Thyroid gland (tissue), 4 donors: ENCODE data around the gene JAM2. TPM values are rescaled to one million over a fixed set of nuclear protein-coding genes. Genes with fewer than 3 reads are reported as not detected.

ENCODE experiments used
- DNase-seq, 2 donors: peaks; one replicate each; pipeline ENCODE4 v3.0.0-alpha.2; 2019
- H3K27ac ChIP-seq, 3 donors: fragments of 200-600 bp; sonication (generic); 1 replicate in 2 of 3; 2 replicates in 1 of 3; pipeline ENCODE4 v1.5.1; 2016 to 2019; ENCODE audit warnings: mild to moderate bottlenecking in 1 of 3, moderate library complexity in 1 of 3
- H3K27me3 ChIP-seq: fragments of 200-600 bp; sonication (generic); one replicate; pipeline ENCODE4 v1.5.1; 2019
- H3K36me3 ChIP-seq, 2 donors: fragments of 200-600 bp; sonication (generic); one replicate each; pipeline ENCODE4 v1.5.1; 2016 to 2019
- H3K4me1 ChIP-seq, 2 donors: fragments of 200-600 bp; sonication (generic); one replicate each; pipeline ENCODE4 v1.5.1; 2017 to 2019
- H3K4me3 ChIP-seq, 3 donors: fragments of 200-600 bp; sonication (generic); replicated peaks in 1 of 3; 1 replicate in 2 of 3; 2 replicates in 1 of 3; pipeline ENCODE4 v1.5.1; 2016; ENCODE audit warnings: mild to moderate bottlenecking in 1 of 3
- H3K9me3 ChIP-seq: fragments of 200-600 bp; sonication (generic); one replicate; pipeline ENCODE4 v1.5.1; 2017
- POLR2A ChIP-seq, 2 donors: fragments of 450-650 bp; IDR thresholded peaks; one replicate each; pipeline ENCODE4 v1.6.1; 2017; ENCODE audit warnings: antibody characterized with exemption in 2 of 2, mild to moderate bottlenecking in 2 of 2, moderate library complexity in 1 of 2
- WGBS, 2 donors: methylation state at CpG; one replicate each; pipeline ENCODE4 v1.1.5; 2017; 5-methylcytosine and 5-hydroxymethylcytosine counted together
- intact Hi-C: fragments of 100-400 bp; cut with DNase I; formaldehyde crosslinking; loops from one replicate; pipeline ENCODE4 v1.15.1; 2023
- total RNA-seq, 4 donors: library from RNA; depleted of rRNA; stranded (reverse); fragments of >200 nt; gene quantifications; one replicate each; pipeline ENCODE4 v1.2.3, GENCODE V29; 2016
- TF ChIP-seq, protein P1 (sequence below), 6 experiments: fragments of 200-600 bp in 3 of 6; fragments of 450-650 bp in 3 of 6; sonication (generic) in 3 of 6; IDR thresholded peaks; one replicate each; pipeline ENCODE4 v1.5.1; 2016 to 2019; ENCODE audit warnings: antibody characterized with exemption in 6 of 6, mild to moderate bottlenecking in 2 of 6, inconsistent platforms in 1 of 6, moderate library complexity in 1 of 6

Gene JAM2
- total RNA-seq, 4 donors from 2014 or later, result 4.5 to 10.5 (median 7.3) TPM

DNA sequence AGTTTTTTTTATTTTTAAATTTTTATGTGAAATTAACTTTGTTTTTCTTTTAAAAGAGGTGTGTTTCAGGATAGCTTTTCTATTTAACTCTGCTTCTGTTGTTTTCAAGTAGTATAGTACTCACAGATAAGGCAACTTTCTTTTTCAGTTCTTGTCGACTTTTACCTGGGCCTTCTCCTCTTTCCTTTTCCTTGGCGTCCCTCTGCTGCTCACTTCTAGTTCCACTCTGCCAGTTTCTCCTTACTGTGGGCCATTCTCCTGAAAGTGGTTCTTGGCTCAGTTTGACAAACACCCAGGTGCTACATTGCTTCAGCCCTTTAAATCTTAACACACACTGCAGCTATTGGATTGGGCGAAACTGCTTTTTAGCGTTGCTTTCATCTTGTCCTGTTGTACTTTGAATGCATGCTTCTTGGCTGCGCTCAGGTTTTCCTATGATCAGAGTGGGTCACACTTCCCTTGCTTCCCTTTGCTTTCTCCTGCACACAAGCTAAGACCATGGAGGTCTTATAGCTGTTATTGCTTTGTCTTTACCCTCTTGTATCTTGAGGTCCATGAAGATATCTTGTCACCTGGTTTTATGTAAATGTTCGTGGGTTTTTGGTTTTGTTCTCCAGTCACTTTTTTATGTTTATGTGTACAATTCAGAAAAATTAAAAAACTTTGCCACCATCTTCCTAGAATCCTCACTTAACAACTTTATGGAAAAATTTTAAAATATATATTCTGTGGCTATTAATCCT lies 117.3 kb downstream of the JAM2 start:
- DNase-seq, result peak in 1 of 2 donors; percentile 14
- no peak for TF ChIP-seq POLR2A (IDR thresholded peaks at IDR 0.05)
- TF ChIP-seq, protein P1, sequence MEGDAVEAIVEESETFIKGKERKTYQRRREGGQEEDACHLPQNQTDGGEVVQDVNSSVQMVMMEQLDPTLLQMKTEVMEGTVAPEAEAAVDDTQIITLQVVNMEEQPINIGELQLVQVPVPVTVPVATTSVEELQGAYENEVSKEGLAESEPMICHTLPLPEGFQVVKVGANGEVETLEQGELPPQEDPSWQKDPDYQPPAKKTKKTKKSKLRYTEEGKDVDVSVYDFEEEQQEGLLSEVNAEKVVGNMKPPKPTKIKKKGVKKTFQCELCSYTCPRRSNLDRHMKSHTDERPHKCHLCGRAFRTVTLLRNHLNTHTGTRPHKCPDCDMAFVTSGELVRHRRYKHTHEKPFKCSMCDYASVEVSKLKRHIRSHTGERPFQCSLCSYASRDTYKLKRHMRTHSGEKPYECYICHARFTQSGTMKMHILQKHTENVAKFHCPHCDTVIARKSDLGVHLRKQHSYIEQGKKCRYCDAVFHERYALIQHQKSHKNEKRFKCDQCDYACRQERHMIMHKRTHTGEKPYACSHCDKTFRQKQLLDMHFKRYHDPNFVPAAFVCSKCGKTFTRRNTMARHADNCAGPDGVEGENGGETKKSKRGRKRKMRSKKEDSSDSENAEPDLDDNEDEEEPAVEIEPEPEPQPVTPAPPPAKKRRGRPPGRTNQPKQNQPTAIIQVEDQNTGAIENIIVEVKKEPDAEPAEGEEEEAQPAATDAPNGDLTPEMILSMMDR (IDR thresholded peaks at IDR 0.05), result no peak
- WGBS, 2 donors, result 63 to 69% methylated on average over 6 of the region's 6 CpGs
- intact Hi-C loops, result no loop called here
- H3K9me3 ChIP-seq, result no peaks in the 10 kb centered on the region
- H3K27me3 ChIP-seq, result no peaks in the 10 kb centered on the region
- H3K4me1 ChIP-seq, result peaks cover 0 to 4% of the 10 kb centered on the region in 2 donors
- no peak overlapping the region for H3K4me3 ChIP-seq
- peak overlapping the region; percentile 1 to 32 (median 30) for H3K27ac ChIP-seq
- H3K36me3 ChIP-seq, result peaks cover 22% of the 10 kb centered on the region in 2 donors

DNA sequence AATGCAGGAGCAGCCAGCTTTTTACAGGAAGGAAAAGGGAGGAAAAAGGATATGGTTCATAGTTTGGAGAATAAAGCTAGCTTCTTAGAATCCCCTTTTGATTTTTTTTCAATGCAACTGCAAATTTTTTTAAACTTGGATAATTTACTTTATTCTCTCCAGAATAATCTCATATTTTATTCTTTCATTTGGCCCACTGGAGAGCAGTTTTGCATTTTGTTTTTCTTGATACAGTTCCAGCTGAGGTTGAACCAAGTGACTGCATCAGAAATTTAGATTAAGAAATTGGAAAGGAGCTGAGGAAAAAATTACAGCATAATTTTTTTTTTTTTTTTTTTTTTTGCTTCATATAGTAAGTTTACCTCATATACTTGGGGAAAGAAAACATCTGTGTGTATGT lies 118.5 kb downstream of the JAM2 start:
- peaks cover 0 to 4% of the 10 kb centered on the region in 2 donors for H3K4me1 ChIP-seq
- peaks cover 18 to 25% of the 10 kb centered on the region in 2 donors for H3K36me3 ChIP-seq
- no peak for DNase-seq
- H3K4me3 ChIP-seq, result no peak overlapping the region
- no peak for TF ChIP-seq POLR2A (IDR thresholded peaks at IDR 0.05)
- TF ChIP-seq, protein P1 (IDR thresholded peaks at IDR 0.05), result no peak
- H3K27me3 ChIP-seq, result no peaks in the 10 kb centered on the region
- H3K9me3 ChIP-seq, result no peaks in the 10 kb centered on the region
- intact Hi-C loops, result no loop called here
- H3K27ac ChIP-seq, result no peak overlapping the region

DNA sequence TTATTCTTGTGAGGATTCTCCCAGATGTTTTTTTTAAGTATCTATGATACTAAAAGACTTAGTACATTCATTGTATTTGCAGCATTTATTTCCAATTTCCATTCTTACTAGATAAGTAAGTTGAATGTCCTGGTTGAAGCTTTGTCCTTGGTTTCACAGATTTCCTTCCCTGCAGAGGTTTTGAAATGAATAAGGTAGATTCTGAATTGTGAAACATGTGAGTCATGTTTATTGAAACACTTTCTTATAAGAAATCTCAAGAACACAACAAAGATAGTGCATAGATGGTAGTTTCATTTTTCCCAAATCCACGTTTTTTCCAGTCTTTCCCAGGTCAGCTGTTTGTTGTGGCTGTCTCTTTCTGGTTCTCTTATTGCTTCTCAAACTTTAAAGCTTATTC lies 120.5 kb downstream of the JAM2 start:
- WGBS, 2 donors, result 87 to 88% methylated on average over 1 of the region's 1 CpG

DNA sequence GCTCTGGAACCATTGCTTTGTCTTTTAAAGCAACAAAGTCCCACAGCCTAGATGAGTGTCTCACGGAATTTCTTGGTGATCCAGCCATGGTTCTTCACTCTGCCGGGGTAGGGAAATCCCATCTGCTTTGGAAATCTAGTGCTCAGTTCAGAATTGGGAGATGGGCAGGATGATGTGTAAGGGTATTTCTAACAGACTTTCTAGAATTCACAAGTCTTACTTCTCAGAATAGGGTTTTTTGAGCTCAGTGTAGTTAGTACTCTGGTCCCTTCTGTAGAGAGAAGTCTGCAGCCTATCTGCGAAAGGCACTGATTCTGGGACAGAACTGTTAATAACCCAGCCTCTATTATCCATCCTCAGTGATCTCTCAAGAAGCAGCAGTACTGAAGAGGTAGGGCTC lies 121.0 kb downstream of the JAM2 start:
- Histone ChIP-seq H3K4me3 (no peak overlapping the region), H3K27me3 (no peaks in the 10 kb centered on the region), H3K27ac (no peak overlapping the region), H3K9me3 (no peaks in the 10 kb centered on the region), H3K36me3 (peaks cover 21 to 45% of the 10 kb centered on the region in 2 donors), H3K4me1 (peaks cover 0 to 4% of the 10 kb centered on the region in 2 donors)
- WGBS, 2 donors, result 96 to 99% methylated on average over 3 of the region's 3 CpGs
- no peak for TF ChIP-seq POLR2A (IDR thresholded peaks at IDR 0.05)
- TF ChIP-seq, protein P1 (IDR thresholded peaks at IDR 0.05), result no peak
- DNase-seq, result no peak
- intact Hi-C loops, result no loop called here

More for the DNA sequence above, 120.5 kb downstream of the JAM2 start:
- peaks cover 0 to 4% of the 10 kb centered on the region in 2 donors for H3K4me1 ChIP-seq
- peaks cover 18 to 43% of the 10 kb centered on the region in 2 donors for H3K36me3 ChIP-seq
- intact Hi-C loops, result no loop called here
- no peak overlapping the region for H3K27ac ChIP-seq
- no peaks in the 10 kb centered on the region for H3K27me3 ChIP-seq
- no peak for DNase-seq
- H3K4me3 ChIP-seq, result no peak overlapping the region
- TF ChIP-seq POLR2A (IDR thresholded peaks at IDR 0.05), result no peak
- TF ChIP-seq, protein P1 (IDR thresholded peaks at IDR 0.05), result no peak
- no peaks in the 10 kb centered on the region for H3K9me3 ChIP-seq

DNA sequence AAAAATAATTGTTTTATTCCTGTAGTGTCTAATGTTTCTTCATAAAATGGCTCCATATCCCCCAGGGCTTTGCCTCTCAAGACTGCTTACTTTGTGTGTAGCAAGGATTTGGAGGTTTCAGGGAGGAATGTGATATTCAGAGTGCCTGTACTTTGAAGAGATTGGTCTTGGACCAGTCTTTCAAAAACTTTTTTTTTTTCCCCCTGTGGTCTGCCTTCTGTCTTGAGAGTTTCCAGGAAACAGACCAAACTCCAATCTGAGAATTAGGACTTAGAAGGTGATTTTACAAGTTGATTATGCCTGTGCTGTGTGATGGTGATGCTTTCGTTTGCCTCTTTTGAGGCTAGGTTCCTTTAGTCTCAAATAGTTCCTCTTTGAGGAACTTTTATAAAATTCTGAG lies 121.6 kb downstream of the JAM2 start:
- Histone ChIP-seq H3K36me3 (peaks cover 25 to 46% of the 10 kb centered on the region in 2 donors), H3K4me3 (no peak overlapping the region), H3K27ac (no peak overlapping the region), H3K4me1 (peaks cover 0 to 4% of the 10 kb centered on the region in 2 donors), H3K27me3 (no peaks in the 10 kb centered on the region), H3K9me3 (no peaks in the 10 kb centered on the region)
- intact Hi-C loops, result no loop called here
- TF ChIP-seq, protein P1 (IDR thresholded peaks at IDR 0.05), result no peak
- TF ChIP-seq POLR2A (IDR thresholded peaks at IDR 0.05), result no peak
- DNase-seq, result no peak
- 95 to 97% methylated on average over 1 of the region's 1 CpG for WGBS, 2 donors
